ENCODE results near the gene WDR33. TPM values are rescaled to one million over a fixed set of nuclear protein-coding genes. Genes with fewer than 3 reads are reported as not detected.

WDR33 gene
- total RNA-seq, 4 donors from 2014 or later = 54.4 to 95.8 (median 67.5) TPM

GRCh38 chr2:127740665-127741288 lies 70.2 kb downstream of the WDR33 start:
- Histone ChIP-seq H3K4me3 (replicated peaks in 1 of 3) (no peak overlapping the region), H3K4me1 (no peaks in the 10 kb centered on the region), H3K36me3 (no peaks in the 10 kb centered on the region), H3K27me3 (no peaks in the 10 kb centered on the region), H3K27ac (no peak overlapping the region), H3K9me3 (no peaks in the 10 kb centered on the region)
- no peak for DNase-seq
- intact Hi-C loops (cut with DNase I) = no loop called here
- WGBS, 2 donors = 91 to 95% methylated on average over 3 of the region's 3 CpGs
- no peak for TF ChIP-seq CTCF (IDR thresholded peaks at IDR 0.05)
- no peak for TF ChIP-seq POLR2A (IDR thresholded peaks at IDR 0.05)

DNA sequence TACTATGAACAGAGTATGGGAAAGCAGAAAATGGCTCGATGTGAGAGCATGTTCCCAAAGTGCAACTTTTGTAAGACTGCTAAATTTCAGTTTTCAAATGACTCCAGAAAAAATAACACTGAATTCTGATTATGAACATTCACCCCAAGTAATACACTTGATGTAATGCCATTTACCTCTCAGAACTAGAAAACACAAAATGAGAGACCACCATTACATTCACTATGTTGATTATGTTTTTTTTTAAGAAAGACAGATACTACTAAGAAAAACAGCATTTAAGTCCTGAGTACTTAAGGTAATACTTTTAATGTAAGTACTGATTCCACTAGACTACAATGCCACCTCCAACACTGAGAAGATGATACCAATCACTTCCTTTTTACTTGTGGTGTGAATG lies 71.2 kb downstream of the WDR33 start:
- Histone ChIP-seq H3K9me3 (no peaks in the 10 kb centered on the region), H3K27me3 (no peaks in the 10 kb centered on the region), H3K36me3 (no peaks in the 10 kb centered on the region), H3K27ac (no peak overlapping the region), H3K4me3 (replicated peaks in 1 of 3) (no peak overlapping the region), H3K4me1 (peaks cover 0 to 1% of the 10 kb centered on the region in 2 donors)
- DNase-seq = no peak
- no peak for TF ChIP-seq CTCF (IDR thresholded peaks at IDR 0.05)
- TF ChIP-seq POLR2A (IDR thresholded peaks at IDR 0.05) = no peak
- 88 to 93% methylated on average over 1 of the region's 1 CpG for WGBS, 2 donors
- intact Hi-C loops (cut with DNase I) = no loop called here

GRCh38 chr2:127737892-127738291 lies 73.1 kb downstream of the WDR33 start:
- H3K9me3 ChIP-seq = no peaks in the 10 kb centered on the region
- H3K27ac ChIP-seq = no peak overlapping the region
- no peak for DNase-seq
- intact Hi-C loops (cut with DNase I) = no loop called here
- H3K27me3 ChIP-seq = no peaks in the 10 kb centered on the region
- peaks cover 6 to 8% of the 10 kb centered on the region in 2 donors for H3K4me1 ChIP-seq
- no peak overlapping the region for H3K4me3 ChIP-seq (replicated peaks in 1 of 3)
- WGBS, 2 donors = 63 to 83% methylated on average over 1 of the region's 1 CpG
- TF ChIP-seq CTCF (IDR thresholded peaks at IDR 0.05) (no peak), POLR2A (IDR thresholded peaks at IDR 0.05) (no peak)
- H3K36me3 ChIP-seq = no peaks in the 10 kb centered on the region

DNA sequence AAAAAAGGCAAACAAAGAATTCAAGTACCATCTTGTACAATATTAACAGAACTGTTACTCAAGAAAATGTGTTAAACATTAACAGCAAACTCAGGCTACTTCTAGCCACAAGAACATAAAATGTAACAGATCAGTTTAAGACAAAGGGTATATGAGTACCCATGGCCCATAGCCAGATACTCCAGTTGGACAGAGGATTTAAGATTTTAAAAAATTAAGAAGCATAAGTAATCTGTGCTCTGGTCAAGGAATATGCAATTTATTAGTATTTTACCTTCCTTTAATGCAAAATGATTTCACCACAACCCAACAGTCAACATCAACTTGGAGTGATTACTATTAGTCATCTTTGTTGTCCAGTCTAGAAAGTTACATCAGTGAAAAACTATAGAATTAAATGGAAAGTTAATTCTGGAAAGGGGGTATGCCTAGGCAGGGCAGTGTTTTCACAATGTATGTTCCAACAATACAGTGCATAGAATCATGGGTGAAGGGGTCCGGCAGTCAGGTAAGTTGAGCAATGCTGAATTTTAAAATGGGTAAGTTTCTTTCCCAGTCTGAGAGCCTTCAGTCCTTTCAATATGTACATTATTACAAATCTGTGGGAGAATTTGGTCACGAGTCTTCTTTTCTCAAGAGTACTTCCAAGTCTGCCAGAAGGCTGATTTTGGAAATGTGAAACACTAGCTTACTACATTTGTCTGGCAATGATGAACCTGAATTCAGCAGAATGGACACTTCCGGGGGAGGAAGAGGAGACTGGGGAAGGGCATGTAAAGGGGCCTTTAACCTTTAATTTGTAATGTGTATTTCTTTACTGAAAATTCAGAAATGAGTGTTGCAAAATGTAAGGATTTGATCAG lies 75.2 kb downstream of the WDR33 start:
- 86% methylated on average over 3 of the region's 3 CpGs for whole genome bisulfite sequencing, 2 donors
- DNase-seq = no peak
- intact Hi-C loops (cut with DNase I) = no loop called here

More for the DNA sequence above, 75.2 kb downstream of the WDR33 start:
- Histone ChIP-seq H3K27ac (no peak overlapping the region), H3K36me3 (no peaks in the 10 kb centered on the region), H3K27me3 (no peaks in the 10 kb centered on the region), H3K9me3 (no peaks in the 10 kb centered on the region), H3K4me3 (replicated peaks in 1 of 3) (no peak overlapping the region), H3K4me1 (peaks cover 6 to 8% of the 10 kb centered on the region in 2 donors)
- TF ChIP-seq CTCF (IDR thresholded peaks at IDR 0.05) (no peak), POLR2A (IDR thresholded peaks at IDR 0.05) (no peak)
